Fibroblast of lung (primary cell): ENCODE results near the gene COL16A1.

Experiments
- EZH2 ChIP-seq: IDR thresholded peaks from 2 replicates; pipeline ENCODE4 v1.5.1; 2012; ENCODE audit warnings: low read length, control low read depth, mild to moderate bottlenecking; ENCODE audit errors: missing control alignments
- TF ChIP-seq, protein P1 (sequence below), 2 donors: IDR thresholded peaks in 1 of 2; conservative IDR thresholded peaks in 1 of 2; 1 replicate in 1 of 2; 2 replicates in 1 of 2; pipeline ENCODE4 v1.5.1; 2011 to 2012; ENCODE audit warnings: low read length in 2 of 2, control low read depth in 1 of 2, inconsistent platforms in 1 of 2, low read depth in 1 of 2, mild to moderate bottlenecking in 1 of 2

DNA sequence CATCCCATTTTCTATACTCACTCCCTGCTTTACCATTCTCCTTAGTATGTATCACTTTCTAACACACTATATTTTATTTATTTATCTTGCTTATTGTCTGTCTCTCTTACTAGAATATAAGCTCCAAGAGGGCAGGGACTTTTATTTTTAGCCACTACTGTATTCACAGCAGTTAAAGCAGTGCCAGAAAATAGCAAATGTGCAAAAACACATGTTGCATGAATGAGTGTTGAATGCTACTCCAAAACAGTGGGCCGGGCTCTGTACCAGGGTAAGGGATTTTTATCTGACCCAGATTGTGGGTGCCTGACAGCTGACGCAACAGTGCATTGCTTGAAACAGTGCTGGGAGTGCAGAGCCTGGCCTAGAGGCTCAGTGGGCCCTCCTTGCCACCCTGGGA, 24.7 kb downstream of the COL16A1 start:
- no peak for TF ChIP-seq EZH2
- TF ChIP-seq, protein P1, sequence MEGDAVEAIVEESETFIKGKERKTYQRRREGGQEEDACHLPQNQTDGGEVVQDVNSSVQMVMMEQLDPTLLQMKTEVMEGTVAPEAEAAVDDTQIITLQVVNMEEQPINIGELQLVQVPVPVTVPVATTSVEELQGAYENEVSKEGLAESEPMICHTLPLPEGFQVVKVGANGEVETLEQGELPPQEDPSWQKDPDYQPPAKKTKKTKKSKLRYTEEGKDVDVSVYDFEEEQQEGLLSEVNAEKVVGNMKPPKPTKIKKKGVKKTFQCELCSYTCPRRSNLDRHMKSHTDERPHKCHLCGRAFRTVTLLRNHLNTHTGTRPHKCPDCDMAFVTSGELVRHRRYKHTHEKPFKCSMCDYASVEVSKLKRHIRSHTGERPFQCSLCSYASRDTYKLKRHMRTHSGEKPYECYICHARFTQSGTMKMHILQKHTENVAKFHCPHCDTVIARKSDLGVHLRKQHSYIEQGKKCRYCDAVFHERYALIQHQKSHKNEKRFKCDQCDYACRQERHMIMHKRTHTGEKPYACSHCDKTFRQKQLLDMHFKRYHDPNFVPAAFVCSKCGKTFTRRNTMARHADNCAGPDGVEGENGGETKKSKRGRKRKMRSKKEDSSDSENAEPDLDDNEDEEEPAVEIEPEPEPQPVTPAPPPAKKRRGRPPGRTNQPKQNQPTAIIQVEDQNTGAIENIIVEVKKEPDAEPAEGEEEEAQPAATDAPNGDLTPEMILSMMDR (conservative IDR thresholded peaks at IDR 0.05 in 1 of 2, IDR thresholded peaks at IDR 0.05 in 1 of 2; ENCODE audit: low read depth in 1 of 2, low read length in 2 of 2), result no peak
